Measurements from ENCODE around the gene LHX2. TPM values are rescaled to one million over a fixed set of nuclear protein-coding genes. Genes with fewer than 3 reads are reported as not detected.
"Not testable (repeated sequence)": the region's sequence is repeated elsewhere in the genome, so short reads cannot be mapped to it uniquely, and the experiment has no call there.

Gene LHX2
- total RNA-seq, 2 donors from 2014 or later, result 0.31 TPM; not detected in 1

- no peaks in the 10 kb centered on the region for H3K27me3 ChIP-seq
- H3K36me3 ChIP-seq, result no peaks in the 10 kb centered on the region
- H3K9me3 ChIP-seq, result no peaks in the 10 kb centered on the region
- no peak for TF ChIP-seq CTCF (IDR thresholded peaks at IDR 0.05)
- no peak for DNase-seq (ENCODE audit: low spot score)
- no peak overlapping the region for H3K4me3 ChIP-seq
- H3K4me1 ChIP-seq, result no peaks in the 10 kb centered on the region
- H3K27ac ChIP-seq, result no peak overlapping the region
Measured at GRCh38 chr9:123973590-123974223, 37.9 kb upstream of the LHX2 start.

GRCh38 chr9:123974471-123974870 lies 37.1 kb upstream of the LHX2 start:
- DNase-seq (ENCODE audit: low spot score), result no peak
- Histone ChIP-seq H3K36me3 (no peaks in the 10 kb centered on the region), H3K4me1 (no peaks in the 10 kb centered on the region), H3K9me3 (no peaks in the 10 kb centered on the region), H3K27ac (no peak overlapping the region), H3K4me3 (no peak overlapping the region), H3K27me3 (no peaks in the 10 kb centered on the region)
- no peak for TF ChIP-seq CTCF (IDR thresholded peaks at IDR 0.05)

- Histone ChIP-seq H3K4me3 (no peak overlapping the region), H3K36me3 (no peaks in the 10 kb centered on the region), H3K9me3 (no peaks in the 10 kb centered on the region), H3K4me1 (no peaks in the 10 kb centered on the region), H3K27me3 (no peaks in the 10 kb centered on the region), H3K27ac (no peak overlapping the region)
- no peak for DNase-seq (ENCODE audit: low spot score)
- TF ChIP-seq CTCF (IDR thresholded peaks at IDR 0.05), result no peak
Measured at GRCh38 chr9:123975871-123976270, 35.7 kb upstream of the LHX2 start.

- not testable (repeated sequence) for H3K36me3 ChIP-seq; H3K4me3 ChIP-seq; H3K27me3 ChIP-seq; H3K4me1 ChIP-seq; H3K27ac ChIP-seq; H3K9me3 ChIP-seq; DNase-seq (ENCODE audit: low spot score)
Measured at GRCh38 chr9:123976579-123976978, 35.0 kb upstream of the LHX2 start.

- H3K27me3 ChIP-seq, result no peaks in the 10 kb centered on the region
- H3K36me3 ChIP-seq, result no peaks in the 10 kb centered on the region
- no peaks in the 10 kb centered on the region for H3K9me3 ChIP-seq
- no peak for DNase-seq (ENCODE audit: low spot score)
- no peak for TF ChIP-seq CTCF (IDR thresholded peaks at IDR 0.05)
- no peaks in the 10 kb centered on the region for H3K4me1 ChIP-seq
- H3K27ac ChIP-seq, result no peak overlapping the region
- no peak overlapping the region for H3K4me3 ChIP-seq
Measured at GRCh38 chr9:123978981-123979380, 32.6 kb upstream of the LHX2 start.

GRCh38 chr9:123982535-123982934 lies 29.0 kb upstream of the LHX2 start:
- DNase-seq (ENCODE audit: low spot score), result no peak
- H3K27ac ChIP-seq, result no peak overlapping the region
- no peak for TF ChIP-seq CTCF (IDR thresholded peaks at IDR 0.05)
- H3K4me1 ChIP-seq, result no peaks in the 10 kb centered on the region
- H3K27me3 ChIP-seq, result no peaks in the 10 kb centered on the region
- H3K36me3 ChIP-seq, result no peaks in the 10 kb centered on the region
- no peak overlapping the region for H3K4me3 ChIP-seq
- no peaks in the 10 kb centered on the region for H3K9me3 ChIP-seq
